ENCODE data around the gene CAP2.

CAP2 gene

DNA sequence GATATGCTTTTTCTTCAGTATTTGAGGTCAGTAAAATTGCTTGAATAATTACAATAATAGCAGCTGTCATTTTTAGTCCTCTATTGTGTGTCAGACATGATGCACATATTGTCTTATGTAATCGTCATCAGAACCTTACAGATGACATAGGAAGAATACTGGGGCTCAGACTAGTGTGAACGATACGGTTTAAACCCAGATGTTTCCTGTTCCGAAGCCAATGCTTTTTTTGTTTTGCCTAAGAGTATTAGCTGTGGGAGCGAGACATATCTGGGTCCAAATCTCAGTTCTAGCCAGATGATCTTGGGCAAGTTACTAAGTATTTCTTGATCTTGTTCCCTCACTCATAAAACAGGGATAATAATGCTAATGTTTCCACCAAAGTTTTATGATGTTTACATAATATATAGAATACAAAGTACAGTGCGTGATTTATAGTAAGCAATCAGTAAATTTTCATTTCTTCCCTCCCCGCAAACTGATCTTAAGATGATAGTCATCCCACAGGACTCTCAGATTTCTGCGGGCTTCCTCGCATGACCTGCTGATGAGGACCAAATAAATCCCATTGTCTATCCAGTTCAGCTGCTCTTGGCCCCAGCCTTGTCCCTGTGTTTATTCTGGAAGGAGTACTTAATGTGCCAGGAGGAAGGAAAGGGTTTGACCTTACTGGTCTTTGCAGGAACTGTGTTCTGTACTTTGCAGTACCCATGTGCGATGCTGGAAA is 98.2 kb downstream of the CAP2 start:
- Histone ChIP-seq H3K4me3 (ENCODE audit: low read length) (no peak overlapping the region), H3K4me2 (ENCODE audit: low read length) (no peak overlapping the region), H3F3A (ENCODE audit: control insufficient read depth, insufficient read depth) (no peaks in the 10 kb centered on the region), H3K79me2 (ENCODE audit: control insufficient read depth, low read length) (no peaks in the 10 kb centered on the region), H3K9me2 (replicated peaks; ENCODE audit: control insufficient read depth, low read length) (no peaks in the 10 kb centered on the region), H3K36me3 (ENCODE audit: control insufficient read depth, low read length) (no peaks in the 10 kb centered on the region), H3K9me3 (ENCODE audit: control insufficient read depth, insufficient read depth, low read length) (no peaks in the 10 kb centered on the region), H3K4me1 (ENCODE audit: control insufficient read depth, low read length) (no peaks in the 10 kb centered on the region), H3K27ac (ENCODE audit: low read depth, low read length) (no peak overlapping the region), H3K27me3 (ENCODE audit: control insufficient read depth, low read length) (no peaks in the 10 kb centered on the region), H4K20me1 (ENCODE audit: control insufficient read depth, insufficient read depth, low read depth, low read length) (no peaks in the 10 kb centered on the region)
- TF ChIP-seq EZH2phosphoT487 (IDR thresholded peaks at IDR 0.05; ENCODE audit: borderline replicate concordance, low read length): no peak
- TF ChIP-seq, protein P1, sequence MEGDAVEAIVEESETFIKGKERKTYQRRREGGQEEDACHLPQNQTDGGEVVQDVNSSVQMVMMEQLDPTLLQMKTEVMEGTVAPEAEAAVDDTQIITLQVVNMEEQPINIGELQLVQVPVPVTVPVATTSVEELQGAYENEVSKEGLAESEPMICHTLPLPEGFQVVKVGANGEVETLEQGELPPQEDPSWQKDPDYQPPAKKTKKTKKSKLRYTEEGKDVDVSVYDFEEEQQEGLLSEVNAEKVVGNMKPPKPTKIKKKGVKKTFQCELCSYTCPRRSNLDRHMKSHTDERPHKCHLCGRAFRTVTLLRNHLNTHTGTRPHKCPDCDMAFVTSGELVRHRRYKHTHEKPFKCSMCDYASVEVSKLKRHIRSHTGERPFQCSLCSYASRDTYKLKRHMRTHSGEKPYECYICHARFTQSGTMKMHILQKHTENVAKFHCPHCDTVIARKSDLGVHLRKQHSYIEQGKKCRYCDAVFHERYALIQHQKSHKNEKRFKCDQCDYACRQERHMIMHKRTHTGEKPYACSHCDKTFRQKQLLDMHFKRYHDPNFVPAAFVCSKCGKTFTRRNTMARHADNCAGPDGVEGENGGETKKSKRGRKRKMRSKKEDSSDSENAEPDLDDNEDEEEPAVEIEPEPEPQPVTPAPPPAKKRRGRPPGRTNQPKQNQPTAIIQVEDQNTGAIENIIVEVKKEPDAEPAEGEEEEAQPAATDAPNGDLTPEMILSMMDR (IDR thresholded peaks at IDR 0.05; ENCODE audit: low read depth, low read length, poor library complexity, severe bottlenecking): no peak

DNA sequence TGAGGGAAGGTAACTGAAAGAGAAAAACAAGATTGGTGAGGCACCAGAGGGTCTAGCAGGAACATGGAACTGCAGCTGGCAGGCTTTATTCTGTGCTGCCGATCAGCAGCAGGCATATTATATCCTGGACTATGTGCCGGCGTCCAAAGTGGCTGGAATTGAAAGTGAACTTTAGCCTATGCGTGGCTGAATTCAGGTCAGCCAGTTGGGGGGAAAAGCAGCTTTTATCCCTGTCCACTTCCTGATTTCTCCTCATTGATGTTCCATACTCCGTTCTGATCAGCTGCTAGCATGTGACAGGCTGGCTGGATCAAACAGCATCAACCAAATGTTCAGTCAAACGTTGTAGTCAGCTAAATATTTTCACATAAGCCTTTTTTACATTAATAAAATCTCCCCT is 99.0 kb downstream of the CAP2 start:
- H3K4me3 ChIP-seq (ENCODE audit: low read length): no peak overlapping the region

DNA sequence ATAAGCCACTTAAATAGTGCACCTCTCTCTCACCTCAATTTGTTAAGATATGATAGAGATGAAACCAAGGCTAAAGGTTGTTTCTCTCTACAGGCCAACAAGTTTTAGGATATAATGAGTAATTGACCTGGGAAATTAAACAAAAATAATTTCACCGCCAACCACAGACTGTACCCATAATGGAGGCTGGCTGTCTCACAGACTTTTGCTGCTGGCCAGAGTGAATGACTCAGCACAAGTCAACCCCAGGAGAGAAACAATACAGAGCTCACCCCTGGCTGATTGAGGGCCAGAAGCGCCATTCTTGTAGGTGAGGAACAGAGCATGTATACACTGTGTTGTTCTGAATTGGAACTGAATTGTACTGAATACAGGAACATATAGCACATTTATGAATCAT is 99.9 kb downstream of the CAP2 start:
- no peaks in the 10 kb centered on the region for H4K20me1 ChIP-seq (ENCODE audit: control insufficient read depth, insufficient read depth, low read depth, low read length)
- H3K79me2 ChIP-seq (ENCODE audit: control insufficient read depth, low read length): no peaks in the 10 kb centered on the region
- H3K4me1 ChIP-seq (ENCODE audit: control insufficient read depth, low read length): no peaks in the 10 kb centered on the region
- H3K9me3 ChIP-seq (ENCODE audit: control insufficient read depth, insufficient read depth, low read length): no peaks in the 10 kb centered on the region
- H3K27ac ChIP-seq (ENCODE audit: low read depth, low read length): no peak overlapping the region
- no peak overlapping the region for H3K4me2 ChIP-seq (ENCODE audit: low read length)
- TF ChIP-seq, protein P1 (IDR thresholded peaks at IDR 0.05; ENCODE audit: low read depth, low read length, poor library complexity, severe bottlenecking): no peak
- no peak for TF ChIP-seq EZH2phosphoT487 (IDR thresholded peaks at IDR 0.05; ENCODE audit: borderline replicate concordance, low read length)
- H3K27me3 ChIP-seq (ENCODE audit: control insufficient read depth, low read length): no peaks in the 10 kb centered on the region
- no peaks in the 10 kb centered on the region for H3K9me2 ChIP-seq (replicated peaks; ENCODE audit: control insufficient read depth, low read length)
- H3K36me3 ChIP-seq (ENCODE audit: control insufficient read depth, low read length): no peaks in the 10 kb centered on the region
- H3F3A ChIP-seq (ENCODE audit: control insufficient read depth, insufficient read depth): no peaks in the 10 kb centered on the region
- no peak overlapping the region for H3K4me3 ChIP-seq (ENCODE audit: low read length)

More for the DNA sequence above, 99.0 kb downstream of the CAP2 start:
- Histone ChIP-seq H3F3A (ENCODE audit: control insufficient read depth, insufficient read depth) (no peaks in the 10 kb centered on the region), H3K9me3 (ENCODE audit: control insufficient read depth, insufficient read depth, low read length) (no peaks in the 10 kb centered on the region), H3K36me3 (ENCODE audit: control insufficient read depth, low read length) (no peaks in the 10 kb centered on the region), H3K4me1 (ENCODE audit: control insufficient read depth, low read length) (no peaks in the 10 kb centered on the region), H3K9me2 (replicated peaks; ENCODE audit: control insufficient read depth, low read length) (no peaks in the 10 kb centered on the region), H3K27me3 (ENCODE audit: control insufficient read depth, low read length) (no peaks in the 10 kb centered on the region), H4K20me1 (ENCODE audit: control insufficient read depth, insufficient read depth, low read depth, low read length) (no peaks in the 10 kb centered on the region), H3K79me2 (ENCODE audit: control insufficient read depth, low read length) (no peaks in the 10 kb centered on the region), H3K27ac (ENCODE audit: low read depth, low read length) (no peak overlapping the region), H3K4me2 (ENCODE audit: low read length) (no peak overlapping the region)
- TF ChIP-seq, protein P1 (IDR thresholded peaks at IDR 0.05; ENCODE audit: low read depth, low read length, poor library complexity, severe bottlenecking): no peak
- no peak for TF ChIP-seq EZH2phosphoT487 (IDR thresholded peaks at IDR 0.05; ENCODE audit: borderline replicate concordance, low read length)

Data from DOHH2 (cell line).